ELF-1 (cell line): ENCODE measurements around the gene THOC6.

ENCODE experiments used
- DNase-seq: peaks from one replicate; pipeline ENCODE4 v3.0.0-alpha.2; 2016; ENCODE audit warnings: low read depth, low spot score

Gene THOC6

DNA sequence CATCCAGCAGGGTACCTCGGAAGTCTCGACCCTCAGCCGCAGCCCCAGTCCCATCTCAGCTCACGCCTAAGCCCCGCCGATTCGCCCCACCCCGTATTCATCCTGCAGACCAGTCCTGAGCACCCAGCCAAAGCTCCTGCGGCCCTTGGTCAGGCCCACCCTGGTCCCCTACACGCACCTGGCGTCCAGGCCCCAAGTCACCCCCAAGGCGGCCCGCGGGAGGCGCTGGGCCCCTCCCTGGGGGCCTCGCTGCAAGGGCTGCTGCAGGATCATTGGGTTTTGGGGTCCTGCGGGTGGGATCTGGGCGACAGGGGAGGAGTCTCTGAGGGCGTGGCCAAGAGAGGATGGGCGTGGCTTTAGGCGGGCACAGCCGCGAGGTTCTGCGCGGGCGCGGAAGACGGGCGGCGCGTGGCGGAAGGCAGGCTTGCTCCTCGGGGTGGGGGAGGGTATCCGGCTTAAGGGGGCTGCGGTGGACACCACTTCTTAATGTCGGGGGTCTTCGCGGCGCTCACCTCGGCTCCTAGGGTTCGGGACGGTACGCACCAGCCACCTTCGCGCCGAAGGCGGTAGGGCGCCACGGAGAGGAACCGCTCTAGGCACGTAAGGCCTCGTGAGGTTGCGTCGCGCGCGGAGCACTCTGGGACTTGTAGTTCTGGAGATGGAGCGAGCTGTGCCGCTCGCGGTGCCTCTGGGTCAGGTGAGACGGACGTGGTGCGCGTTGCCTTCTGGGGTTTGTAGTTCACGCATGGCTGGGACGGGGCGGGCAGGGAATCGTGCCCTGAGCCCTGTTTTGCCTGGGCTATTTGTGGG lies at the start of gene THOC6, which contains the start of gene HCFC1R1:
Gene THOC6, plus strand, starts transcription at position 367 of the 810 bp plus-strand sequence. Its CDS starts 292 bp downstream, at position 659.
Gene HCFC1R1, minus strand, starts transcription at position 274 of the 810 bp plus-strand sequence. Its CDS starts 1 bp downstream, at position 273.
- DNase-seq: peak; percentile 98

DNA sequence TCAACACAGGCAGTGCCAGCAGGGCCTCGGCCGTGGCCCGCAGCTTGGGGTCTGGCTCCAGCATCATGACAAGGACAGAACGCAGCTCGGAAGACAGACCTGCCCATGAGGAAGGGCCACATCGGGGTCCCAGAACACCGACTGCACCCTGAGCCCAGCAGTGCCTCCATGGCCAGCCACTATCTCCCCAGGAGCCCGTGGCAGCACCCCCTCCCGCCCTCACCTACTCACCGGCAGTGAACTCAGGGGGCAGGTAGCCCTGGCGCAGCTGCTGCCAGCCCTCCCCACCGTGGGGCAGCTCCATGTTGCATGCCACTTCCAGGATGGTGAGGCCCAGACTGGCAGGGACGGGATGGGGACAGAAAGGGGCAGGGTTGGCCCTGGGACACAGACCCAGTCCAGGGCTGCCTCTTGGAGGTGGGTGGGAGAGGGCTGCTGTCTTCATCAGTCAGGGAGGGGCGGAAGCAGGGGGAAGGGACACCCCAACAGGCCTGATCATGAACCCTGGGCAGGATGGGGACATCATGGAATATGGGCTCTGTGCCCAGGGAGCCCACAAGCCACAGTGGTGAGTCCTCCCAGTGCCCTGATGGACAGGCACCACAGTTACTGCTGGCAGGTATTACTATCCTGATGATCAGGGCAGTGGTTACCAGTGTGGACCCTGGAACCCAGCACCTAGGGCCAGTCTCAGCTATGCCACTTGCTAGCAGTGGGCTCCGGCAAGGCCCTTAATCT lies 49.3 kb upstream of the THOC6 start:
- DNase-seq: no peak

- no peak for DNase-seq
Measured at GRCh38 chr16:2975161-2975795, 48.6 kb upstream of the THOC6 start.

DNA sequence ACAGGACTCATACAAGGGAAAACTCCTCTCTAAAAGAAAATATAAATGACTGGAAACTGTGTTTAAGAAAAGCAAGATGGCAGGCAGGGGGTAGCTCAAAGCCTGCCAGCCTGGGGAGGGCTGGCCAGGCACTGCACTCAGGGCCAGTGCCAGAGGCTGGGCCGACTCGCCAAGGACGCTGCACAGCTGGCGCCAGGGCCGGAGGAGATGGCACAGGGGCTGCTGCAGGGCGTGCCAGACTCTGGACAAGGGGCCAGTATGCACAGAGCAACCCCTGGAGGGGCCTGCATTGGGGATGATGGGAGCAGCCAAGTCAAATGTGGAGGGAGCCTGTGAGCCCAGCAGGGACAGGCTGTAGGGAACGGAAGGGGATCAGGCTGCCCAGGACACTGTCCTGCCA lies 47.6 kb upstream of the THOC6 start:
- DNase-seq: no peak

- no peak for DNase-seq
Measured at GRCh38 chr16:2976673-2977072, 47.2 kb upstream of the THOC6 start.

DNA sequence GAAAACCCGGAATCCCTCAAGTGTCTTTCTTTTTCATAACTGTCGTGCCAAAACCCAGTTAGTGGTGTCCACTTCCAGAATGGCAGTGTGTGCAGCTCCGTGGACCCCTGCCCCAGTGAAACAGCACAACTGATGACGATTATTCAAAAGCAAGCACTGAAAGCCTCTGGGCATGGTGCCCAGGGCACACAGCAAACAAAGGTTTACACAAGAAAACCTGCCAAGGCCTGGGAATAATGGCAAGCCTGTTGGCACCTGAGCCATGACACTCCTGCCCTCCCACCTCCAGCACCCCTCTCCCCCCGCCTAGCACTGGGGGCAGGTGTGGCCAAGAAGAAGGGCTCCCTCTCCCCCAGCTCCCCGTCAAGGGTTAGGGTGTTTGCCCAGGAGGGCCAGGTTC lies 46.4 kb upstream of the THOC6 start:
- no peak for DNase-seq

DNA sequence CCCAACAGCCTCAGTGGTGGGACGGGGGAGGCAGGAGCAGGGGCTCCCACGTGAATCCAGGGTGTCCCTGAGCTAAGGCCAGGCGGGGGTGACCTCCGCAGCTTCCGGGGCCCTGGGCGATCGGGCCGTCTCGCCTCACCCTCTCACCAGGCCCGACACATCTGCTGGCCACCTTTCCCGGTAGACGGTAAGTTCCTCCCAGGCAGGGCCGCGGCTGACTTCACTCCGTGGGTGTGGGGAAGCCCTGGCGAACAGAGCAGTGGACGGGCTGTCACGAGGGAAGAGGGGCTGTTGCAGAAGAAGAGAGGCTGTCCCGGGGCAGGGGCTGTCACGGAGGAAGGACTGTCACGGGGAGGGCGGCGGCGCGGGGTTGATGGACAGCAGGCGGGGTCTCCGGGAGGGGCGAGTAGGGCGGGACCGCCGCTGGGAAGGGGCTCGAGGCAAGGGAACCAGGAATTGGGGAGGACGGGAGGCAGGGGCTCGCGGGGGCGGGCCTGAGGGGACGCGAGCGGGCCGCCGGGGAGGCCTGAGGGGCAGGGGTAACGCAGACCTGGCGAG lies 44.1 kb upstream of the THOC6 start:
- peak; percentile 34 for DNase-seq

DNA sequence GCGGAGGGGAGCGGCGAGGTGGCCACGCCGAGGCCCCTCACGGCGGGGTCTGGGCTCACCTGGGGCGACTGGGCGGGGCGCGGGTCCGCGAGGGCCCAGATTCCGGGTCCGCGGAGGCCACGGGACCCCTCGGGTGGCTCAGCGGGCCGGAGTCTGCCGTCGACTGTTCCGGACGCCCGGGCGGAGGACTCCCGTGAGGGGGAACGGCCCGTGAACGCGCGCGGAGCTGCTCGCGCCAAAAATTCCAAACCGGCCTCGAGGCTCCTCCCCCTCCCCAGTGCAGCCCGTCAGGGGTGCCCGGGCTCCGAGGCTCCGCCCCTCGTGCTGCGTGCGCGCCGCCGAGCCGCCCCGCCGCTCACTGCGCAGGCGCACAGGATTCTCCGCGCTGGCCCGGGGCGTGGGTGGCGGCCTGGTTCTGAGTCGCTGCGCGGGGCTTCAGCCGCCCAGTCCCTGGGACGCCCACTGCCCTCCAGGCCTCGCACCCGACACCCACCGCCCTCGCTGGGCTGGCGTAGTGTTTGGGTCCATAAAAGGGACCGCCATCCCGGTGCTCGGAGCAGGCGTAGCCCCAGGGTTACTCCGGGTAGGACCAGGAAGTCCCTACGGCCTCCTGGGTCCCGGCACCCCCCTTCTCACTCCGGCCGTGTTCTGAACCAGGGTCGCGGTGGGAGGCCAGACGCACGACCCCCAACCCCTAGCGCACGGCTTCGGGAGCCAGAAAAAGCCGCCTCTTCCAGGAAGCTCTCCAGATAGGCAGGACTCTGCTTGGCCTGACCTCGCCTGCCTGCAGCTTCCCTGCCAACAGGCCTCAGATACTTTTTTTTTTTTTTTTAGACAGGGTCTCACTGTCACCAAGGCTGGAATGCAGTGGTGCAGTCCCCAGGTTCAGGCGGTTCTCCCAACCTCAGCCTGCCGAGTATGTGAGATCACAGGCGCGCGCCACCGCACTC lies 43.3 kb upstream of the THOC6 start, which contains the start of gene PKMYT1:
Gene PKMYT1, minus strand, starts transcription at position 220 of the 950 bp plus-strand sequence. CDS start 789 bp downstream, outside the sequence.
- peak; percentile 96 for DNase-seq

DNA sequence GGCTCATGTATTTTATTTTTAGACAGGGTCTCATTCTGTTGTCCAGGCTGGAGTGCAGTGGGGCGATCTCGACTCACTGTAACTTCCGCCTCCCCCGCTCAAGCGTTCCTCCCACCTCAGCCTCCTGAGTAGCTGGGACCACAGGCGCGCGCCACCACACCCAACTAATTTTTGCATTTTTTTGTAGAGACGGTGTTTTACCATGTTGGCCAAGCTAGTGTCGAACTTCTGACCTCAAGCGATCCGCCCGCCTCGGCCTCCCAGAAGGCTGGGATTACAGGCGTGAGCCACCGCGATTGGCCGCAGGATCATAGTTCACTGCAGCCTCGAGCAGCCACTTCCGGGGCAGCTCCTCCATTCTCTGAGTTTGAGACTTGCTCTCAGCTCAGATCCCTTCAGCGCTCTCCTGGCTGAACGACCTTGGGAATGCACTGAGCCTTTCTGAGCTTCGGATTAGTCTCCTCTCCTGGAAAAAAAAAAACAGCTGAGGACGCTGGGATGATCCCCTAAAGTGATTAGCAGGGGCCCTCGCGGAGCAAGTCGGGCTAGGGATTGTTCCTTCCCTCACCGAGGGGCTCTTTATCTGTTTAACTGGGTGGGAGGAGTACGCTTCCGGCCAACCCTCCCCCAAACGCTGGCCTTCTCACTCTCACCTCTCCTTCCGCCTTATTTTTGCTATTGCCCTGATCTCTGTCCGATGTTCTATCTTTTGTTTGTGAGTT lies 42.5 kb upstream of the THOC6 start:
- DNase-seq: peak; percentile 85

DNA sequence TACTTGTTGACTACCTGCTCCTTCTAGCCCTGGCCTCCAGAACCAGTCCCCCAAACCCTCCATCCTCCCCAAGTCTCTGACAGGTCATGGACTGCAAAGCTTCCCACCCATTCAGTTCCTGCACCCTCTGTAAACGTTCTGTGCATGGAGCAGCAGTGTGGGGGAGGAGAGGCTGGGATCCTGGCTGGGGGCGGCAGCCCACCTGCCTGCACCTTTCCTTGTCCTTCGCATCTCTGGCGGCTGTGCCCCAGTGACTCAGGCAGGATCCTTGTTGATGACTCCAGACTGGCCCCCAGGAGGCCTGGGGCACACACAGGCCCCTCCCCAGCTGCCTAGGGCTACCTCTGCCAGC lies 42.0 kb upstream of the THOC6 start:
- DNase-seq: peak; percentile 74

- DNase-seq: no peak
Measured at GRCh38 chr16:2982402-2982801, 41.4 kb upstream of the THOC6 start.

DNA sequence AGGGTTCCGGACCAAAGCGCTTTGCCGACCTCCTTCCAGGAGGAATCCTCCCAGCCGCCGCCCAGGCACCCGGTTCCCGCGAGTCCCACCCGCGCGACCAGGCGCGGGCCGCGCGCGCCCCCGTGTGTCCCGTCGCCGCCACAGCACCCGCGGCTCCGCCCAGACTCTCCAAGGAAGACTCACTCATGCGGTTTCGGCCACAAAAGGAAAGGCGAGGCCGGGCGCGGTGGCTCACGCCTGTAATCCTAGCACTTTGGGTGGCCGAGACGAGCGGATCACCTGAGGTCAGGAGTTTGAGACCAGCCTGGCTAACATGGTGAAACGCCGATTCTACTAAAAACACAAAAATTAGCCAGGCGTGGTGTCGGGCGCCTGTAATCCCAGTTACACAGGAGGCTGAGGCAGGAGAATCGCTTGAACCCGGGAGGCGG lies 40.1 kb upstream of the THOC6 start:
- DNase-seq: peak; percentile 96

GRCh38 chr16:2985462-2985861 lies 38.4 kb upstream of the THOC6 start:
- no peak for DNase-seq

GRCh38 chr16:2985893-2986355 lies 37.9 kb upstream of the THOC6 start:
- DNase-seq: no peak

DNA sequence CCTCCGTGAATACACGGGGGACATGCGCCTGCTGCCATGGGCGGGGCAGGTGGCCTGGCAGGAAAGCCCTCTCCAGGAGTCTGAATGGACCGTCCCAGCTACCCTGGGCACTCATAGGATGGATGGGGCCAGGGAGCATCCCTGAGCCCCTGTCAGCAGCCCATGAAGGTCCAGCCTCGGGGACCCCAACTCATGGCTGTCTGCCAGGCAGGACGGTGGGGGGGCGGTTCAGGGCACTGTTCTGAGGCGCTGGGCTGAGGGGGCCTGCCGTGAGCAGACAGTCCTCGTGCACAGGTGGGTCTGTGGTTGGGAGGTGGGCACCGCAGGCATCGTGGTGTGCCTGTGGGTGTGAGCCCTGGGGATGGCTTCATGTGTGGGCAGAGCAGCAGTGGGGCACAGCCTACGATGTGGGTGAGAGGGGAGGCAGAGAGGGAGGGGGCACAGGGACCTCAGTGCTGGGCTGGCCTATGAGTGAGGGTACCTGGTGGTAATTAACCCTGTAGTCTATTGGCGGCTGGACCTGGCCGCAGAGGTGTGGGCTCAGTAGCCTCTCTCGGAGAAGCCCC lies 37.1 kb upstream of the THOC6 start:
- no peak for DNase-seq

DNA sequence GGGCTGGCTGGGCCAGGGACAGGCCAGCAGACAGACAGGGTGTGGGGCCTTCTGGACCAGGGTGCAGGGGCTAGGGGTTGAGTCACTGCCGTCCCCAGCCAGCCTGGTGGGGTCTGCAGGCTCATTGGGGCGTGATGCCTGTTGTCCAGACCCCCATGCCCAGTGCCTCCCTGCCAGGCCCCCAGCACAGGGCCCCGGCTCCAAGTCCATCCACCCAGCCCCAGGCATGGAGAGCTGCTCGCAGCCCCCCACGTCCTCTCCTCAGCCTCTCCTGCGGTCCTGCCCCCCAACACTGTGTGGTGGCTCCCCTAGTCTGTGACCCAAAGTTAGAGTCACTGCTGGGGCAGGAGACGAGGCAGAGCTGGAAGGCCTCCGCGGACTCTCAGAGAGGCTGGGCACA lies 36.5 kb upstream of the THOC6 start:
- DNase-seq: no peak

- DNase-seq: peak; percentile 62
Measured at GRCh38 chr16:2987833-2988232, 36.0 kb upstream of the THOC6 start.

- no peak for DNase-seq
Measured at GRCh38 chr16:2988590-2989099, 35.2 kb upstream of the THOC6 start.

DNA sequence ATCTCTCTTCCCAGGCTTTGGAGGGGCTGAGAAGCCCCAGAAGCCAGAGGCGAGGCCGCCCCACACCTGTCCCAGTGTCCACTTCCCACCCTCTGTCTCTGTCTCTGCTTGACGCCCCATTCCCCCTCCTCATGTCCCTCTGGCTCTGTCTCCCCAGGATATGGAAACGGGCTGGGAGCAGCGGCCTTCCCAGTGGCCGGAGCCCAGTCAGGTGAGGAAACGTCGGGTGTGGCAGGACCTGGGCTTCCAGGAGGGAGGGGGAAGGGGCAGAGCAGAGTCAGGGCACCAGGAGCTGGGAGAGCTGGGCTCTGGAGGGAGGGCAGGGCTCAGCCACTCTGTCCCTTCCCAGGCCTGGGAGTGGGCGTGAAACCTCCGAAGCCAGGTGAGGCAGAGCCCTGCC lies 32.9 kb upstream of the THOC6 start:
- DNase-seq: no peak
